Esophagus squamous epithelium (tissue), 5 donors: Measurements from ENCODE around the gene GALNT10. TPM values are rescaled to one million over a fixed set of nuclear protein-coding genes. Genes with fewer than 3 reads are reported as not detected.

Source experiments
- DNase-seq: peaks from one replicate; lab custom pipeline; 2025; lab: John Stamatoyannopoulos, UW
- H3K27ac ChIP-seq, 4 donors: fragments of 200-600 bp; sonication (generic); one replicate each; pipeline ENCODE4 v1.5.1; 2016 to 2019; ENCODE audit warnings: mild to moderate bottlenecking in 1 of 4
- H3K27me3 ChIP-seq, 4 donors: fragments of 200-600 bp; sonication (generic); 1 replicate in 3 of 4; 2 replicates in 1 of 4; pipeline versions ENCODE4 v1.5.1 to v1.6.0; 2017 to 2021; ENCODE audit warnings: antibody characterized with exemption in 1 of 4
- H3K36me3 ChIP-seq, 3 donors: fragments of 200-600 bp; sonication (generic); one replicate each; pipeline ENCODE4 v1.5.1; 2016 to 2019
- H3K4me1 ChIP-seq, 3 donors: fragments of 200-600 bp; sonication (generic); one replicate each; pipeline ENCODE4 v1.5.1; 2017 to 2019
- H3K4me3 ChIP-seq, 4 donors: fragments of 200-600 bp; sonication (generic); 1 replicate in 3 of 4; 2 replicates in 1 of 4; pipeline ENCODE4 v1.5.1; 2016 to 2019; ENCODE audit warnings: mild to moderate bottlenecking in 2 of 4, moderate library complexity in 1 of 4
- H3K9me3 ChIP-seq, 3 donors: fragments of 200-600 bp; sonication (generic); one replicate each; pipeline ENCODE4 v1.5.1; 2016 to 2019
- CTCF ChIP-seq, 6 experiments: fragments of 450-650 bp in 4 of 6; fragments of 200-600 bp in 2 of 6; sonication (generic) in 2 of 6; IDR thresholded peaks; one replicate each; pipeline ENCODE4 v1.5.1; 2016 to 2019; ENCODE audit warnings: antibody characterized with exemption in 6 of 6, mild to moderate bottlenecking in 4 of 6, moderate library complexity in 4 of 6
- POLR2A ChIP-seq, 4 donors: fragments of 450-650 bp; IDR thresholded peaks; one replicate each; pipeline ENCODE4 v1.6.1; 2017; ENCODE audit warnings: antibody characterized with exemption in 4 of 4, mild to moderate bottlenecking in 4 of 4, moderate library complexity in 3 of 4
- WGBS, 2 donors: methylation state at CpG; one replicate each; pipeline ENCODE4 v1.1.5; 2018; 5-methylcytosine and 5-hydroxymethylcytosine counted together
- intact Hi-C: fragments of 100-400 bp; cut with DNase I; formaldehyde crosslinking; loops from one replicate; pipeline ENCODE4 v1.15.0; 2022
- total RNA-seq, 4 donors: library from RNA; depleted of rRNA; stranded (reverse); fragments of >200 nt; gene quantifications; one replicate each; pipeline ENCODE4 v1.1.0, GENCODE V29; 2016
- donor health status: DM: yes; HTN: yes; CAD: no.

GALNT10 gene
- total RNA-seq, 4 donors from 2014 or later: 3.6 to 47.2 (median 9.0) TPM

DNA sequence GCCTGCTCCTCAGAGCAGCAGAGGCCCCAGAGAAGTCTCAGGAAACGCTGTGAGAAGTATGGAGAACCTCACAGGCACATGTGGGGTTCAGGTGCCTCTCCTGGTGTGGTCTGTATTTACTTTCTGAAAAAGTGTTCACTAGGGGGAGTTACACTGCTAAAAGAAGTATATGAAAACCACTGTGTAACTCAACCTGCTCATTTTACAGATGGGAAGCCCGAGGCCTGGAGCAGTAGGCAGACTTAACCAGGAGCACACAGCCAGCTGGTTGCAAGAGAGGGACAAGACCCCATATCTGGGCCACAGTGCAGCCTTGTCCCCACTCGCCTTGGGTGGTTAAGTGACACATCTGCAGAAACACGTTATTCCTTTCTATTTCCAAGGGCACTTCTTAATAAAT, 142.5 kb downstream of the GALNT10 start:
- WGBS, 2 donors: 79 to 92% methylated on average over 3 to 4 of the region's 4 CpGs
- TF ChIP-seq CTCF (IDR thresholded peaks at IDR 0.05) (no peak), POLR2A (IDR thresholded peaks at IDR 0.05) (no peak)
- Histone ChIP-seq H3K9me3 (no peaks in the 10 kb centered on the region), H3K27me3 (no peaks in the 10 kb centered on the region), H3K4me1 (no peaks in the 10 kb centered on the region), H3K4me3 (no peak overlapping the region), H3K36me3 (peaks cover 0 to 12% (median 0%) of the 10 kb centered on the region in 3 donors), H3K27ac (no peak overlapping the region)
- intact Hi-C loops: no loop called here
- no peak for DNase-seq

GRCh38 chr5:154334406-154335064, 144.0 kb downstream of the GALNT10 start:
- Histone ChIP-seq H3K9me3 (no peaks in the 10 kb centered on the region), H3K4me3 (no peak overlapping the region), H3K27ac (no peak overlapping the region), H3K36me3 (peaks cover 0 to 12% (median 0%) of the 10 kb centered on the region in 3 donors), H3K4me1 (no peaks in the 10 kb centered on the region), H3K27me3 (no peaks in the 10 kb centered on the region)
- 76 to 77% methylated on average over 6 of the region's 6 CpGs for WGBS, 2 donors
- no peak for DNase-seq
- no peak for TF ChIP-seq POLR2A (IDR thresholded peaks at IDR 0.05)
- no peak for TF ChIP-seq CTCF (IDR thresholded peaks at IDR 0.05)
- intact Hi-C loops: no loop called here

DNA sequence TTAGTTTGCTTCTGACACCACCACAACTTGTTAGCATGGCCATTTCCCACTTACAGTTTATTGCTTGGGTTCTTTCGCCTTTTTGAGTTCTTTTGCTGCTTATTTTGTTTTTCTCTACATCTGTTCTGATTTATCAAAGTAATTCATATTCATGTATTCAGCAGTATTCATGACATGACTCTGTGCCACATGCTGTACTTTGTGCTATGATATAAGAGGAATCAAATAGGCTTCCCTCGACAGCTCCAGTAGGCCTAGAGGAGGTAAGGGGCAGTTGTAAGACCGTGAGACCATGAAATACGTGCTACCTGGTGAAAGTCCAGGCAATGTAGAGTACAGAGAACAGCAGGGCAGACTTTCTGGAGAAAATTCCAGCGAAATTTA, 144.5 kb downstream of the GALNT10 start:
- no peak for DNase-seq
- Histone ChIP-seq H3K4me1 (no peaks in the 10 kb centered on the region), H3K27ac (no peak overlapping the region), H3K27me3 (no peaks in the 10 kb centered on the region), H3K9me3 (no peaks in the 10 kb centered on the region), H3K4me3 (no peak overlapping the region), H3K36me3 (peaks cover 0 to 12% (median 0%) of the 10 kb centered on the region in 3 donors)
- 83 to 88% methylated on average over 4 to 5 of the region's 5 CpGs for WGBS, 2 donors
- TF ChIP-seq POLR2A (IDR thresholded peaks at IDR 0.05): no peak
- no peak for TF ChIP-seq CTCF (IDR thresholded peaks at IDR 0.05)
- intact Hi-C loops: no loop called here

- H3K27me3 ChIP-seq: no peaks in the 10 kb centered on the region
- DNase-seq: no peak
- no peak overlapping the region for H3K27ac ChIP-seq
- H3K9me3 ChIP-seq: no peaks in the 10 kb centered on the region
- no peaks in the 10 kb centered on the region for H3K4me1 ChIP-seq
- no peak overlapping the region for H3K4me3 ChIP-seq
- TF ChIP-seq POLR2A (IDR thresholded peaks at IDR 0.05): no peak
- no peak for TF ChIP-seq CTCF (IDR thresholded peaks at IDR 0.05)
- WGBS, 2 donors: 90 to 93% methylated on average over 6 of the region's 6 CpGs
- intact Hi-C loops: no loop called here
- no peaks in the 10 kb centered on the region for H3K36me3 ChIP-seq
These were observed 151.1 kb downstream of the GALNT10 start for GRCh38 chr5:154341620-154342019.

DNA sequence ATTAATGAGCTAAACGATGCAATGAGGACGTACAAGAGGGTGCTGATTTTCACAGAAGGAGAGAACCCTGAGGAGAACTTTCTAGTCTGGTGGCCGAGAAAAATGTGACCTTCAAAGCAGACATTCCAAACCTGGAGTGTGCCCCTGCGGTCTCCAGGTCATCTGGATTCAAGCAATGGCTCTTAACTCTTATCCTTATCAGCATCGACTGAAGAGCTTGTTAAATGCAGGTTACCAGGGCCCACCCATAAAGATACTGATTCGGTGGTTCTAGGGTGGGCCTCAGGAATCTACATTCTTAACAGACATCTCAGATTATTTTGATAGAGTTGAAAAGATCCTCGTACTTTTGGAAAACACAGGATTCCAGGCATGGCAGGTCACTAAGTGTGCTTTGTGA, 151.7 kb downstream of the GALNT10 start:
- Histone ChIP-seq H3K4me3 (no peak overlapping the region), H3K27me3 (no peaks in the 10 kb centered on the region), H3K9me3 (no peaks in the 10 kb centered on the region), H3K4me1 (no peaks in the 10 kb centered on the region), H3K36me3 (no peaks in the 10 kb centered on the region), H3K27ac (no peak overlapping the region)
- 92 to 93% methylated on average over 7 of the region's 7 CpGs for WGBS, 2 donors
- no peak for TF ChIP-seq POLR2A (IDR thresholded peaks at IDR 0.05)
- TF ChIP-seq CTCF (IDR thresholded peaks at IDR 0.05): no peak
- no peak for DNase-seq
- intact Hi-C loops: no loop called here
